ENCODE results near the gene PCNA.

PCNA gene

DNA sequence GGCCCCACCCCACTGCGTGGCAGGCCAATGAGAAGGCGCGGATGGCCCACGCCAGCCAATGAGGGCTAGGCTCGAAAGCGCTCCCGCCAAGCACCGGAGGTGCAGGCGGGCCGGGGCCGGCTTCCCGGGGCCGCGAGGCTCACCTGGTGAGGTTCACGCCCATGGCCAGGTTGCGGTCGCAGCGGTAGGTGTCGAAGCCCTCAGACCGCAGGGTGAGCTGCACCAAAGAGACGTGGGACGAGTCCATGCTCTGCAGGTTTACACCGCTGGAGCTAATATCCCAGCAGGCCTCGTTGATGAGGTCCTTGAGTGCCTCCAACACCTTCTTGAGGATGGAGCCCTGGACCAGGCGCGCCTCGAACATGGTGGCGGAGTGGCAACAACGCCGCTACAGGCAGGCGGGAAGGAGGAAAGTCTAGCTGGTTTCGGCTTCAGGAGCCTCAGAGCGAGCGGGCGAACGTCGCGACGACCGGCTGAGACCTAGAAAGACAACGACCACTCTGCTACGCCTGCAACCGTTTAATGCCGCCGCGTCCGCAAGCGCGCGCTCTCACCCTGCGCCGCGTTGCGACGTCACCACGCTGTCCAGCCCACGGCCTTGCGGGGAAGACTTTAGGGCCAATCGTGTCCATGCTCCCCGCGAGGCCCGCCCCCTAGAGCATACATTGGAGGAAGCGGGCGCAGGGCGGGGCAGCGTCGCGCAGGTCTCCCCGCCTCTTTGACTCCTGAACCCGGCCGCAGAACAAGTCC lies at the start of gene PCNA:
PCNA (minus strand) TSS at position 524 of the 750 bp plus-strand sequence; CDS start at position 364, 160 bp downstream.
- DNase-seq, result peak; percentile 100
- in situ Hi-C loops (cut with MboI; ENCODE audit: low pct_unique_long_range_greater_than_20kb, low sequenced_read_pairs), result no loop called here

GRCh38 chr20:5168651-5169396 lies 49.1 kb upstream of the PCNA start:
- peak; percentile 89 for DNase-seq
- in situ Hi-C loops (cut with MboI; ENCODE audit: low pct_unique_long_range_greater_than_20kb, low sequenced_read_pairs), result no loop called here

DNA sequence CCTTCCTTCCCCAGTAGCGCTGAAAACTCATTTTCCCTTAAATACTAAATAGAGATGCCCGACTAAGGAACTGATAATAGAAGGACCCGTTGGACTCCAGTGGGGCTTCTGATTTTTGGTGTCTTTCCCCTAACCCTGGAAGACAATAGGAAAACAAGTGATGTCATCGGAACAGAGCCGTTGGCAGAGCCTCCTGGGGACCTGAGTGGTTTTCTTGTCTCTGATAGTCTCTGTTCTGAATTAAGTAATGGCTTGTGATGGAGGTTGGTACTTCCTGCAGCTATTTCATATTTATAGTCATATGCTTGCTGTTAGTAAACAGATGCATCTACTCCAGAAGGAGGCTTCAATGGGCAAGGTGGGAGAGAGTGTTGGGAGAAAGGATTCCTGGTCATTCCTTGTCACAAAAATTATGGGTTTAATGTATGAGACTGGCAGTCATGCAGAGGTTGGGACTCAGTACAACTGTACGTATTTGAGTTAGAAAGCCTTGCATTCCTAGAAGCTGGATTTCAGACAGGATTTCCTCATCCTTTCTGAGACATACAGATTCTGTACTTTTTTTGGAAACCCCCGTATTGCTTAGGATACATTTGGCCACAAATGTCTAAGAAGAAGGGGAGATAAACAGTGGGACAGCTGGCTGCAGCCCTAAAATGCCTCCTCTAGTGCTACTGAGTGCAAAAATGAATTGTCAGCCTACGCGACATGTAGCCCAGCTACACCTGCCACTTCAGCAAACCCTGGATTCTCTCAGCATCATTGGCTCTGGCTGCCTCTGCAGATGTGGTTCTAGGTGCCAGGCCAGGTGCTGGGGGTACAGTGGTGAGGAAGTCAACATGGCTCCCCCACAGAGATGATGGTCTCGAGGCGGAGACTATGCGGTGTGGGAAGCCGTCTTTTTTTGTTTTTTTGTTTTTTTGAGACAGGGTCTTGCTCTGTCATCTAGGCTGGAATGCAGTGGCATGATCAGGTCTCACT lies 45.2 kb upstream of the PCNA start:
- no peak for DNase-seq
- in situ Hi-C loops (cut with MboI; ENCODE audit: low pct_unique_long_range_greater_than_20kb, low sequenced_read_pairs), result no loop called here

DNA sequence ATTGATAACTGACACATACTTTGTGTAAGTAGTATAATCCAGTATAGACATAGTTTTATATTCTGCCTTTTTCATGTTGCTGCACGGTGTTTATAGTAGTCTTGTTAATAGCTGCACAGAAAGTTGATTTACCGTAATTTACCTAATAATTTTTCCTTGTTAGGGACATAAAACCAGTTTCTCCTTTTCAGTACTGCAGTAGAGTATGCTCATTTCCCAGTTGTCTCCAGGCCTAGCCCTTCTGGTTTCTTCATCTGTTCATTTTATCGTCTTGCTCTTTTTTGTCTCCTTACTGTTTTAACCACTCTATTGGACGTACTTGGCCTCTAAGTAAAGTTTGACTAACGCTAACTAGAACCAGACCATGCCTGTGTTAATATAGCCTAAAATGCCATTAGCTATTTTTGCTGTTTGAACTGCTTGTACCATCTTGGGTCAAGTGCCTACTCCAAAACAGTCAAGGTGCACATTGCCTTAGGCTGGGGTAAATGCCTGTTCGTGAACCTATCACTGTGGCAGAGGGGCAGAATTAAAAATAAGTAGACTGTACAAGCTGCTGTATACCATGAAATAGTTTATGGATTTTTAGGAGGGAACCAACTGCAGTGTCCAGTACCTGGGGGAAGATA lies 41.9 kb upstream of the PCNA start:
- no peak for DNase-seq
- in situ Hi-C loops (cut with MboI; ENCODE audit: low pct_unique_long_range_greater_than_20kb, low sequenced_read_pairs), result no loop called here

DNA sequence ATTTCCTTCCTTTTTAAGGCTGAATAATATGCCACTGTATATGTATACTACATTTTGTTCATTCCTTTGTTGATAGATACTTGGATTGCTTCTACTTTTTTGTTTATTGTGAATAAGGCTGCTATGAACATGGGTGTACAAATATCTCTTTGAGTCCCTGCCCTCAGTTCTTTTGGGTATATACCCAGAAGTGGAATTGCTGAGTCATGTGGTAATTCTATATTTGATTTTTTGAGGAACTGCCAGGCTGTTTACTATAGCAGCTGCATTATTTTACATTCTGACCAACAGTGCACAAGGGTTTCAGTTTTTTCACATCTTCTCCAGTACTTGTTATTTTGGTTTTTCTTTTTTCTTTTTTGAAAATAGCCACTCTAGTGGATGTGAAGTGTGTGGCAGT lies 41.1 kb upstream of the PCNA start:
- DNase-seq, result no peak

DNA sequence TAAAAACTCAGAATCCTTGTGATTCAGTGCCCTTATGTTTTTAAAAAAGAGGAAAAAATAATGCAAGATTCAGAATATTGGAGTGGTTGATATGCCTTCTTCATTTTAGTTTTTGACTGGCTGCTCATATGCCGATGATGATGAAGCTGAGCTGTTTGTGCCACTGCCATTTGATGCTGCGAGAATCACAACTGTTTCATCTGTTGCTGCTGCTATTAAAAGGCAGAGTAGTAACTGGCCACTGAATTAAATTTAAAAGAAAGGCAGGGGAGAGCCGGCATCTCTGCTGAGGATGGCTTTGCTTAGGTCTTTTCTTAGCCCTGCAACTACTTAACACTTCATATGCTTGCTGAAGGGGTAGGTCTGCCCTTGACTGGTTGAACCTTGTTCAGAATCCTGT lies 40.2 kb upstream of the PCNA start:
- DNase-seq, result no peak
- in situ Hi-C loops (cut with MboI; ENCODE audit: low pct_unique_long_range_greater_than_20kb, low sequenced_read_pairs), result no loop called here

More for the DNA sequence above, 41.1 kb upstream of the PCNA start:
- in situ Hi-C loops (cut with MboI; ENCODE audit: low pct_unique_long_range_greater_than_20kb, low sequenced_read_pairs), result no loop called here

- peak; percentile 35 for DNase-seq
- in situ Hi-C loops (cut with MboI; ENCODE audit: low pct_unique_long_range_greater_than_20kb, low sequenced_read_pairs), result no loop called here
These were observed 37.1 kb upstream of the PCNA start for GRCh38 chr20:5156675-5157448.

DNA sequence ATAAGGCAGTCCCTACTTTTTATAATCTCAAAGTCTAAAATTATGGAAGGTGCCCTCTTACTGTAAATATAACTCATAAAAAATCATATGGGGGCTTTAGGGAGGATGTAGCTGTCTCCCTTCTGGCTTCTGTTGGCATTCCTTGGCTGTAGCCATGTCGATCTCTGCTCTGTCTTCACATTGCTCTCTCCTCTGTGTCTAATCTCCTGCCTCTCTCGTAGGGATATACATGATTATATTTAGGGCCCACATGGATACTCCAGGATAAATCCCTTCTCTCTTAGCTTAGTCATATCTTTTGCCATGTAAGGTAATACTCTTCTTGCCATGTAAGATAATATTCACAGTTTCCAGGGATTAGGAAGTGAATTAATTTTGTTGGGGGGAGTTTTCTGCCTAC lies 35.6 kb upstream of the PCNA start:
- in situ Hi-C loops (cut with MboI; ENCODE audit: low pct_unique_long_range_greater_than_20kb, low sequenced_read_pairs), result no loop called here
- DNase-seq, result no peak

- in situ Hi-C loops (cut with MboI; ENCODE audit: low pct_unique_long_range_greater_than_20kb, low sequenced_read_pairs), result no loop called here
- no peak for DNase-seq
These were observed 34.8 kb upstream of the PCNA start for GRCh38 chr20:5154543-5154925.

- in situ Hi-C loops (cut with MboI; ENCODE audit: low pct_unique_long_range_greater_than_20kb, low sequenced_read_pairs), result no loop called here
- DNase-seq, result no peak
These were observed 34.1 kb upstream of the PCNA start for GRCh38 chr20:5153612-5154542.

- in situ Hi-C loops (cut with MboI; ENCODE audit: low pct_unique_long_range_greater_than_20kb, low sequenced_read_pairs), result no loop called here
- no peak for DNase-seq
These were observed 33.4 kb upstream of the PCNA start for GRCh38 chr20:5153152-5153467.

DNA sequence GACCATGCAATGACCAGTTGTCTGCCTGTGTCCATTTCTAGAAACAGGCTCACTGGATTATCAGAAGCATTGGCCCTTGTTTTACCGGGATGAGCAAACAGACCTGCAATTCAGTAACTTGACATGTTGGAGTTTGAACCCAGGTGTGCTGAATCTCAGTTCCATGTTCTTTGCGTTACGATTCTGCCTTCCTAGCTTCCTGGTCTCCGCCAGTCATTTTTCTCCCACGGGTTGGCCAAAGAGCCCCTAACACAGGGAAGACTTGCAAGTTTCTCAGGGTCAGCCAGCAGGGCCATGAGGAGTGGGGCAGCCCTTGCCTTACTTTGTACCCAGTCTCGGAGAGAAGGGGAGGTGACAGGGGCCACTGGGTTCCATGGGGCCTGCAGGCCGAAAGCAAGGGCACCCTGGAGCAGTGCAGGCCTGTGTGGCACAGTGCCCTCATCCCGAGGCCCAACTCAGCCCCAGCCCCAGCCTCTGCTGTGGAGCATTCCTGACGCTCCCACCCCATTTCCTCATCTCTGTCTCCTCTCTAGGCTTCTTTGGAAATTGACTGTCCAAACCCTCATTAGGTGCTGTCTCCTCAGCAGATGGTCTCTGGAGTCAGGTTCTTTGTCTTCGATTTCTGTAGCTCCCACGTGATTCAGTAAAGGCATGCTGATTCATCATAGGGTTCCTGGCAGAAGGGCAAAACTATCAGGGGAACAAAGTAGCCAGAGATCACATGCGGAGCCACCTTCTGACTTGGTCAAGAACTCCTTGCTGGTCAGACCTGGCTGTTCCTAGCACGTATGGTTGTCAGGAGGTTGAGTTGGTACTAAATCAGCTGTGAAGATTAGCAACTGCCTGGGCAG lies 30.7 kb upstream of the PCNA start:
- no peak for DNase-seq
- in situ Hi-C loops (cut with MboI; ENCODE audit: low pct_unique_long_range_greater_than_20kb, low sequenced_read_pairs), result no loop called here

- in situ Hi-C loops (cut with MboI; ENCODE audit: low pct_unique_long_range_greater_than_20kb, low sequenced_read_pairs), result no loop called here
- DNase-seq, result no peak
These were observed 30.1 kb upstream of the PCNA start for GRCh38 chr20:5149892-5150225.

- in situ Hi-C loops (cut with MboI; ENCODE audit: low pct_unique_long_range_greater_than_20kb, low sequenced_read_pairs), result no loop called here
These were observed 28.8 kb upstream of the PCNA start for GRCh38 chr20:5148581-5148980.

DNA sequence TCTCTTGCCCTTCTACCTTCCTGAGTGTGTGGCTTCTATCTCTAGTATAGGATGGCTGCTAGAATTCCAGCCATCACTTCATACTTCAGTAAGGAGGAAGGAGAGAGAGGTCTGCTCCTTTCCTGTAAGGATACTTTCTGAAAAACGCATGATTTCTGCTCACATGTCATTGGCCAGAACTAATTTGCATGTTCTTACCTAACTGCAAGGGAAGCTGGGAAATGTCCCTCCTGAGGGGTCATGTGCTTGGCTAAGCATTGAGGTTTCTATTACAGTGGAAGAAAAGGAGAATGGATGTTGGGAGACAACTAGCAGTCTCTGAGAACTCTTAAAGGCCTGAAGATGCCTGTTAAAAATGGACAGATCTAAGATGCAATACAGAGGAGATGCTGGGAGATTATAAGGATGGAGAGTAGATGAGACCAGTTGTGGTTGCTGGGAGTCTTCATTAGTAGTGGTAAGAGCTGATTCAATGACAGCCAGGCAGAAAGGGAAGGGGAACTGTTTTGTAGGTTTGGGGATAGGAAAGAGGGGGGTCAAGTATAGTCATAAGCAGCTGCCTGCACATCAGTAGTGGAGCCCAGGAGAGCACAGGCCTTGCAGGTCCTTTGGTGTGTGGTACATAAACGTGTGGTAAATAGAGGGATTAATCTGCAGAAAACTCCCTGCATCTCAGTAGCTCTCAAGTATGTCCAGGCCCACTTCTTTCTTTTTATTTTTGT lies 27.3 kb upstream of the PCNA start:
- DNase-seq, result peak; percentile 32
- in situ Hi-C loops (cut with MboI; ENCODE audit: low pct_unique_long_range_greater_than_20kb, low sequenced_read_pairs), result no loop called here

More at GRCh38 chr20:5148581-5148980, 28.8 kb upstream of the PCNA start:
- no peak for DNase-seq

DNA sequence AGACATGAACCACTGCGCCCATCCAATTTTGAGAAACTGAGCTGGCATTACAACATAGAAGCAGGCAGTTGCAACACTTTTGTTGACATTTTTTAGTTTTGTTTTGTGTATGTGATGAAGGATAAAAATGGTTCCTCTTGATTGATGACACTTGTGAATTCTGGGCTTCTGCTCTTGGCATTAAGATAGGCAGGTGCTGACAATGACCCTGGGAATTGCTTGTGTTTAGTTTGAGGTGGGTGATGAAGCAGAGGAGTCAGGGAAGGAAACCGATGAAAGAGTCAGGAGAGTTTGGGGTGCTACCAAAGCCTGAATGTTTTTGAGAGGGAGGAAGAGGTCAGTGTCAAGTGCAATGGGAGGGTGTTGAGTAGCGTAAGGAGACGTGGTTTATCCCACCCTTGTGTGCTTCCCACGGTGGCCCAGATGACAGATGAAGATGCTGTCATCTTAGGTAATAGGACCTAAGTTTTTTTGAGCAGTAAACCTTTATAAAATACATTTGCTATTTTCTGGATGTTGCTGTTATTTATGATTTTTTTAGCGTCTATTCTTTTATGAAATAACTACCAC lies 26.4 kb upstream of the PCNA start:
- DNase-seq, result no peak
- in situ Hi-C loops (cut with MboI; ENCODE audit: low pct_unique_long_range_greater_than_20kb, low sequenced_read_pairs), result no loop called here
